DMS 273 (cell line): ENCODE measurements around the gene TBCK.
A peak's percentile ranks its signal among the peaks of the same experiment; 100 is the strongest.
"Not testable (repeated sequence)": the region's sequence is repeated elsewhere in the genome, so short reads cannot be mapped to it uniquely, and the experiment has no call there.

Experiments used
- DNase-seq: peaks from one replicate; lab custom pipeline; 2025; ENCODE audit not compliant: unreplicated experiment; lab: John Stamatoyannopoulos, UW

The TBCK gene

GRCh38 chr4:106132045-106132444, 184.0 kb downstream of the TBCK start:
- no peak for DNase-seq

GRCh38 chr4:106126062-106126461, 189.9 kb downstream of the TBCK start:
- DNase-seq: no peak

DNA sequence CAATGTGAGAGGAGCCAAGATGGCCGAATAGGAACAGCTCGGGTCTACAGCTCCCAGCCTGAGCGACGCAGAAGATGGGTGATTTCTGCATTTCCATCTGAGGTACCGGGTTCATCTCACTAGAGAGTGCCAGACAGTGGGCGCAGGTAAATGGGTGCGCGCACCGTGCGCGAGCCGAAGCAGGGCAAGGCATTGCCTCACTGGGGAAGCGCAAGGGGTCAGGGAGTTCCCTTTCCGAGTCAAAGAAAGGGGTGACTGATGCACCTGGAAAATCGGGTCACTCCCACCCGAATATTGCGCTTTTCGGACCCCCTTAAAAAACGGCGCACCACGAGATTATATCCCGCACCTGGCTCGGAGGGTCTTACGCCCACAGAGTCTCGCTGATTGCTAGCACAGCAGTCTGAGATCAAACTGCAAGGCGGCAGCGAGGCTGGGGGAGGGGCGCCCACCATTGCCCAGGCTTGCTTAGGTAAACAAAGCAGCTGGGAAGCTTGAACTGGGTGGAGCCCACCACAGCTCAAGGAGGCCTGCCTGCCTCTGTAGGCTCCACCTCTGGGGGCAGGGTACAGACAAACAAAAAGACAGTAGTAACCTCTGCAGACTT, 196.0 kb downstream of the TBCK start:
- DNase-seq: not testable (repeated sequence)

- no peak for DNase-seq
These were observed 200.0 kb downstream of the TBCK start for GRCh38 chr4:106116025-106116424.

DNA sequence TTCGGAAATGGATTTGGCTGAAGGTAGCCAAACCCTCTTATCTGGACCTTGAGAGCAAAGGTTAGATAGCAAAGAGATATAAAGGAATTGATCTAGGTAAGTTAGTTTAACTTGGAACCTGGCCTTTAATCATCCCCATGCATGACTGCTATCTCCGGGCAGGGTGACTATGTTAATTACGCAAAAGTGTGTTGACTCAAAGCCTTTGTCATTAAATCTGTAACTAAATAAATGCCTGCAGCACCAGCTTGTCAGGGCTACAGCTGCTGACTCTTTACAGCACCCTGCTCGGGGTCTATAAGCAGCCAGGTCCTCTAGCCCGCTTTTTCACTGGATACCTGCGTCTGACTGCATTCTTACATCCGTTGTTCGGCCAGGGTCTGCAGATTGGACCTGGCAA, 201.7 kb downstream of the TBCK start:
- no peak for DNase-seq

GRCh38 chr4:106111778-106112469, 204.1 kb downstream of the TBCK start:
- not testable (repeated sequence) for DNase-seq

DNA sequence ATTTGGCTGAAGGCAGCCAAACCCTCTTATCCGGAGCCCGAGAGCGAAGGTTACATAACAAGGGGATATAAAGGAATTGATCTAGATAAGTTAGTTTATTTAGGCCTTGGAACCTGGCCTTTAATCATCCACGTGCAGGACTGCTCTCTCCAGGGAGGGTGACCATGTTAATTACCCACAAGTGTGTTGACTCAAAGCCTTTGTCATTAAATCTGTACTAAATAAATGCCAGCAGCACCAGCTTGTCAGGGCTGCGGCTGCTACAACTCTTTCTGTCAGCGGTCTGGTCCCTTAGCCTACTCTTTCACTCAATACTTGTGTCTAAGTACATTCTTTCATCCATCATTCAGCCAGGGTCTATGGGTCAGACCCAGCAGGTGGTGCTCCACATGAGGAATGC, 206.1 kb downstream of the TBCK start:
- no peak for DNase-seq

- no peak for DNase-seq
These were observed 210.3 kb downstream of the TBCK start for GRCh38 chr4:106105697-106106096.

DNA sequence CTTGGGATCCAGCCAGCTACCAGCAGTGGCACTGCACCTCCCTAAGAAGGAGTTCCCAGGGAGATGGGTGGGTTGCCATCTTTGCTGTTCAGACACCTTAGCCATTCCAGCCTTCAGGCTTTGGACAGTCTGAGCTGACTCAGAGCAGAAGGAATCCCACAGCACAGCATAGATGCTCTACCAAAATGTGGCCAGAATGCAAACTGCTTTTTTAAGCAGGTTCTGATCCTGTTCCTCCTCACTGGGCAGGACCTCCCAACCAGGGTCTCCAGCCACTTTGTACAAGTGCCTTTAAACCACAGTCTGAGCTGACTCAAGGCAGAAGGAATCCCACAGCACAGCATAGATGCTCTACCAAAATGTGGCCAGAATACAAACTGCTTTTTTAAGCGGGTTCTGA, 211.7 kb downstream of the TBCK start:
- DNase-seq: no peak

DNA sequence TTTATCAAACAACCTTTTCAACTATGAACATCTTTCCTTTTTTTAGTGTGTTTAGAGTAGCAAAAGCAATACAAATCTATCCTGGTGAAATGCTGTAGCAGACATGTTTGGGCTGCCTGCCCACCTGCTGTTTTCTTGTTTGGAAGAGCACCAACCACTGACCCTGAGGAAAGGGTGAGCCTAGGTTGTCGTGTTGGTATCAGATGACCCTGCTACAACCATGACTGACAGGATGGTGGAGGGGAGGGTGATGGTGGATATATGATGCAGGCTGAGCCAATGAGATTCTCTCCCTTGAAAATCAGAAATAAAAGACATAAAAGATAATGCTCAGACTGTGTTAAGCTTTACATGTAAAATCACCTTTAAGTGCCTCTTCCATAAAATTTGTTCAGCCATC, 219.6 kb downstream of the TBCK start:
- DNase-seq: no peak

- DNase-seq: no peak
These were observed 220.6 kb downstream of the TBCK start for GRCh38 chr4:106095408-106095807.

GRCh38 chr4:106092361-106093040, 223.5 kb downstream of the TBCK start:
- DNase-seq: no peak

- DNase-seq: no peak
These were observed 225.2 kb downstream of the TBCK start for GRCh38 chr4:106090826-106091225.

- no peak for DNase-seq
These were observed 232.9 kb downstream of the TBCK start for GRCh38 chr4:106083065-106083464.

DNA sequence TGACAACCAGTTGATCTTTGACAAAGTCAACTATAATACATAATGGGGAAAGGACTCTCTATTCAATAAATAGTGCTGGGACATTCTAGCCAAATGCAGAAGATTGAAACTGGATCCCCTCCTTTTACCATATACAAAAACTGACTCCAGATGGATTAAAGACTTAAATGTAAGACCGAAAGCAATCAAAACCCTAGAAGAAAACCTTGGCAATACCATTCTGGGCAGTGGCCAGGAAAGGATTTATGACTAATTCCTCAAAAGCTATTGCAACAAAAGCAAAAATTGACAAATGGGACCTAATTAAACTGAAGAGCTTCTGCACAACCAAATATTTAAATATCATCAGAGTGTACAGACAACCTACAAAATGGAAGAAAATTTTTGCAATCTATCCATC, 235.6 kb downstream of the TBCK start:
- DNase-seq: no peak

- no peak for DNase-seq
These were observed 236.4 kb downstream of the TBCK start for GRCh38 chr4:106079616-106080015.

GRCh38 chr4:106065018-106065417, 251.0 kb downstream of the TBCK start:
- no peak for DNase-seq

- no peak for DNase-seq
These were observed 253.0 kb downstream of the TBCK start for GRCh38 chr4:106063009-106063408.

DNA sequence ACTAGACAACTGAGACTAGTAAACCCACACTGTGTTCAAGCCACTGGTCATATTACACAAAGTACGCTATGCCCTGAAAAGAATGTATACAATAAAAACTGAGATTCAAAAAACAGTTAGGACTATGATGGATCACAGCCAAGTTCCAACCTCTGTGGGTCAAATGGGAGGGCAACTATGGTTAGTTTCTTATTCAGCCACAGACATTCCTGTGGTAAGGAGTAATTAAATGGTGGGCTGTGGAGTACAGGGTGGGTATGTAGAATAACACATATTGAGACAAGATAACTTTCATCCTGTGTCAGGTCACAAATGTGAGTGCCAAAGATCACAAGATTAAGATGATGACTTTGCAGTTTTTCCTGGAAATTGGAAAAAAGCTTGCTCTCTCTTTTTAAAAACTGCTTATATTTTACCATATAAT, 253.5 kb downstream of the TBCK start:
- peak; percentile 1 for DNase-seq

DNA sequence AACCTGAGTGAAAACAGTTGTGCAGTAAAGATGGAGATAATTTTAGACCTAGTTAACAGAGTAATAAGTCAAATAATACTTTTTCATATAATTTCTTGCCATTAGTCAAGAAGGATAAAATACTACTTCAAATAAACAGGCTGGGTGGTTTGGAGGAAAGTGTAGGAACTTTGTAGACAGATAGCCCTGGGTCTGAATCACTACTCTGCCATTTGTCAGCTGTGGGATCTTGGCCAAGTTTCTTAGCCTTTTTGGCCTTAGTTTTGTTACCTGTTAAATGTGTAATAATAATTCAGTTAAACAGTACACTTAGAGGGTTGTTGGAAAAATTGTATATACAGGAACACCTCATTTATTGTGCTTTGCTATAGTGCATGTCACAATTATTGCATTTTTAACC, 257.1 kb downstream of the TBCK start:
- no peak for DNase-seq

- no peak for DNase-seq
These were observed 259.1 kb downstream of the TBCK start for GRCh38 chr4:106056914-106057313.

DNA sequence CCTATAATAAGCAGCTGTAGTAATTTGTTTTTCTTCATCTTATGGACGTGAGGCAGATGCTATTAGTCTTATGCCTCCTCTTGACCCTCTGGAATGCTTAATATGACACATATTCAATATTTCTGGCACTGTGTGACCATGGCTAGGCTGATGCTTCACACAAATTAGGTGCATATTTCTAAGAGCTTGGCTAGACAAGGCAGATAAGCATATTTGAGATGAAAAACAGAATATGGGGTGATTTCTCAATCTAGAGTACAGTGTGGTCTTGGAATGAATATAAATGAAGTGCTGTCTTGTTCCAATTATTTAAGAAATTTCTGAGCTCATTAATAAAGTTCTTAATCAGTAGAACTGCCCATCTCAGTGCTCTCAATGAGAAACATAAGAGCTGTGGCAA, 264.5 kb downstream of the TBCK start:
- no peak for DNase-seq
